GM19099 (cell line): ENCODE results near the gene EXD3.

ENCODE experiments used
- POLR2A ChIP-seq: IDR thresholded peaks from 3 replicates; pipeline ENCODE4 v1.6.1; 2011; ENCODE audit warnings: low read depth; ENCODE audit not compliant: insufficient read length; ENCODE audit errors: extremely low read depth

Gene EXD3

GRCh38 chr9:137452761-137453642, 30.0 kb upstream of the EXD3 start:
- TF ChIP-seq POLR2A: no peak

- TF ChIP-seq POLR2A: no peak
Observed at GRCh38 chr9:137452006-137452760, 29.2 kb upstream of the EXD3 start.

GRCh38 chr9:137449931-137450538, 27.1 kb upstream of the EXD3 start:
- TF ChIP-seq POLR2A: no peak

- no peak for TF ChIP-seq POLR2A
Observed at GRCh38 chr9:137449081-137449844, 26.3 kb upstream of the EXD3 start.

GRCh38 chr9:137448602-137448962, 25.6 kb upstream of the EXD3 start:
- no peak for TF ChIP-seq POLR2A

- TF ChIP-seq POLR2A: no peak
Observed at GRCh38 chr9:137447722-137448601, 25.0 kb upstream of the EXD3 start.

GRCh38 chr9:137446851-137447471, 24.0 kb upstream of the EXD3 start:
- TF ChIP-seq POLR2A: no peak

GRCh38 chr9:137445930-137446431, 23.0 kb upstream of the EXD3 start:
- no peak for TF ChIP-seq POLR2A

GRCh38 chr9:137445275-137445807, 22.4 kb upstream of the EXD3 start:
- no peak for TF ChIP-seq POLR2A

GRCh38 chr9:137444106-137444790, 21.3 kb upstream of the EXD3 start:
- no peak for TF ChIP-seq POLR2A

- TF ChIP-seq POLR2A: no peak
Observed at GRCh38 chr9:137441935-137442321, 19.0 kb upstream of the EXD3 start.

GRCh38 chr9:137441289-137441934, 18.4 kb upstream of the EXD3 start, which contains the start of gene ENTPD8:
TSS of gene ENTPD8 (minus strand) at chr9:137441357. CDS start at chr9:137438285, 3,072 bp downstream.
- TF ChIP-seq POLR2A: no peak
